ENCODE measurements around the gene SLC25A21.

Gene SLC25A21

DNA sequence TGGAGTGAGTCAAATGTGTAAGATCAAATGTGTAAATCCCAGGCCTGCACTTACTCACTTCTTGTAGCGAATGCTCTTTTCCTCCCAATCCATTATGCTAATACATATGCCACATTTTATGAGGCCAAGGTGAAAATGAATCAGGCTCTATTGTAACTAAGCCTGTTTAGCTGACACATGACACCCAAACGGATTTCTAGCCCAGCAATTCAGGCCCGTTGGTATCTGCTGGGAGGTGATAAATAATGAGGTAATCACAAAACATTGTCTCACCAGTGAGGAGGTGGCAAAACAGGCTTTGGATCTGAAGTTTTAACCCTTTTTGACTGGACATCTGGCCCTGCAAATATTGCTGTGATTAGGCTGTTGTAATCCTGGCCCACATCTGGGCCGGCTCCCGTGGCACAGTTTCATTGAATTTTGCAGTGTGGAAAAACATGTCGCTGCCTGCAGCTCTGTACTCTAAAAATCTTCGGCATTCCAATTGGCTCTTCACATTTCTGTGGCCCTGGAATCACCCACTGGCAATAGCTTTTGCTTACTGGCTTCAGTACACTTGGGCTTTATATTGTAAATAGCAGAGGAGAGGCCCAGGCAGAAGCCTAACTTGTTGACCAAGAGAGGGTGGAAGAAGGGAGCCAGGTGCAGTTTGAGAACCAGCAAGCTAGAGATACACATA is 404.7 kb downstream of the SLC25A21 start:
- DNase-seq (ENCODE audit: low spot score), result no peak
- TF ChIP-seq, protein P1, sequence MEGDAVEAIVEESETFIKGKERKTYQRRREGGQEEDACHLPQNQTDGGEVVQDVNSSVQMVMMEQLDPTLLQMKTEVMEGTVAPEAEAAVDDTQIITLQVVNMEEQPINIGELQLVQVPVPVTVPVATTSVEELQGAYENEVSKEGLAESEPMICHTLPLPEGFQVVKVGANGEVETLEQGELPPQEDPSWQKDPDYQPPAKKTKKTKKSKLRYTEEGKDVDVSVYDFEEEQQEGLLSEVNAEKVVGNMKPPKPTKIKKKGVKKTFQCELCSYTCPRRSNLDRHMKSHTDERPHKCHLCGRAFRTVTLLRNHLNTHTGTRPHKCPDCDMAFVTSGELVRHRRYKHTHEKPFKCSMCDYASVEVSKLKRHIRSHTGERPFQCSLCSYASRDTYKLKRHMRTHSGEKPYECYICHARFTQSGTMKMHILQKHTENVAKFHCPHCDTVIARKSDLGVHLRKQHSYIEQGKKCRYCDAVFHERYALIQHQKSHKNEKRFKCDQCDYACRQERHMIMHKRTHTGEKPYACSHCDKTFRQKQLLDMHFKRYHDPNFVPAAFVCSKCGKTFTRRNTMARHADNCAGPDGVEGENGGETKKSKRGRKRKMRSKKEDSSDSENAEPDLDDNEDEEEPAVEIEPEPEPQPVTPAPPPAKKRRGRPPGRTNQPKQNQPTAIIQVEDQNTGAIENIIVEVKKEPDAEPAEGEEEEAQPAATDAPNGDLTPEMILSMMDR (IDR thresholded peaks at IDR 0.05; ENCODE audit: extremely low read depth, missing control alignments), result no peak

DNA sequence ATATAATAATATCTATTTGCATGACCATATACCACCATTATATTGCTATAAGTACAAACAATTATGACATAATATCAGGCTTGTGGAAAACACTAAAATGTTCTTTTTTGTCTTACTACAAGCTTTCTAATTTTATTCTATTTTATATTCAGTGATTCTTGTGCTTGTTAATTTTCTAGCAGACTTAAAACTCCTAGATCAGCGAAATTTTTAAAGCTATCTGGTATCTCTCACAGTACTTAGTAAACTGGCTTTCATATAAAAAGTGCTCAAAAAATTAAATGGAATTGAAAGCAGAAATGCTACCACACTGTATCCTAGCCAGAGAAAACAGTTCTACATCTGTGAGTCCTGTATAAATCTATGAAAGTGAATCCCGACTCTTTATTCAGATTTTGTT is 405.4 kb downstream of the SLC25A21 start:
- no peak for DNase-seq (ENCODE audit: low spot score)
- TF ChIP-seq, protein P1 (IDR thresholded peaks at IDR 0.05; ENCODE audit: extremely low read depth, missing control alignments), result no peak

DNA sequence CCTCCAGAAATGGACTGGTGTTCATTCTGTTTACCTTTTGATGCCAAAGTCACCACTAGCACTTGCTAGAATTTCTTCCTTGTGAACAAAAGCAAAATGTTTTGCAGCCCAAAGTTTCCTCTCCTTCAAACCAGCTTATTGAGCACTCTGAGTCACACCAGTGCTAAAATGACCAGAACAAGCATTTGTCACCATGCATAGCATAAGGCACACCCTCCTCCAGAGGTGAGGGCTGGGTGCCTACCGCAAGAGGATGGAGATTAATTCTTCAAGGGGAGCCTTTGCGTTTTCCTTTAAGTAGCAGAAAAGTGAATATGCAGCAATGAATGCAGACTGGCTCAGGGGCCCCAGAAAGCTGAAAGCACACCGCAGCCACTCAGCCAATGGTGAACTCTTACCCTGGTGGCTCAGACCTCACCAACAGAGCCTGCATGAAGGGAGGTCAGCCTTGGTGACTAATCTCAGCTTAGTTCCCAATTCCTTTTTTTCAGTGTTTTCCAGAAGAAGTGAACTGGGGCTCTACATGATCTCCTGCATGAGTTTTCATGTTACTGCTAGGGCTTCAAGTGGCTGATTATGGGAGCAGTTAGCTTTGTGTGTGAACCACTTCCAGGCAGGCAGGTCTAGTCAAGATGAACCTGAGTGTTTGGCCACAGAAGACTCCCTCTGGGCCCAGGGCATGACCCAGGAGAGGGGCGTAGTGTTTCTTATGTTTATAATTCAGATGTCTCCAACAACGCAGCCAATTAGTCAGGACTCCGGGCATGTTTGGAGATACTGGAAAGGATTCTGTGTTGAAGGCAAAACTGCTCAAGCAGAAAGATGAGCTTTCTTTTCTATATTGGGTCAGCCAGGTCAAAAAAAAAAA is 414.4 kb downstream of the SLC25A21 start:
- no peak for DNase-seq (ENCODE audit: low spot score)
- TF ChIP-seq, protein P1 (IDR thresholded peaks at IDR 0.05; ENCODE audit: extremely low read depth, missing control alignments), result no peak

DNA sequence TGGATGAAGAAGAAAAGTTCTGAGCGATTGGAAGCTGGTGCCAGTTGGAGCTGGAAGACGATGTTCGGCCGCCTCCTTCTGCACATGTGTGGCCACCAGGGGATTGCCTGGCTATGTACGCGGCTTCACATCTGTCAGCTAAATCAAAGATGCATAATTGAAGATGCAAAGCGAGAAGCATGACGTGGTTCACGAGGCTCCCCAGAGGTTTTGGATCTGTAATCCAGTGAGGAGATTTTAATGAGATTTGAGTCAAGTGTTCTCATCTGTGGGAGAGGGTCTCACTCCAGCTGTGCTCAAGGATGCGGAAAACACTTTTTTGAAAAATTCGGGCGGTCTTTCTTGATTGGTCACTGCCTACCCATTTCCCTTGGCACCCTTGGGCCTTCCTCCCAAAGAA is 416.2 kb downstream of the SLC25A21 start:
- TF ChIP-seq, protein P1 (IDR thresholded peaks at IDR 0.05; ENCODE audit: extremely low read depth, missing control alignments), result no peak
- DNase-seq (ENCODE audit: low spot score), result no peak

DNA sequence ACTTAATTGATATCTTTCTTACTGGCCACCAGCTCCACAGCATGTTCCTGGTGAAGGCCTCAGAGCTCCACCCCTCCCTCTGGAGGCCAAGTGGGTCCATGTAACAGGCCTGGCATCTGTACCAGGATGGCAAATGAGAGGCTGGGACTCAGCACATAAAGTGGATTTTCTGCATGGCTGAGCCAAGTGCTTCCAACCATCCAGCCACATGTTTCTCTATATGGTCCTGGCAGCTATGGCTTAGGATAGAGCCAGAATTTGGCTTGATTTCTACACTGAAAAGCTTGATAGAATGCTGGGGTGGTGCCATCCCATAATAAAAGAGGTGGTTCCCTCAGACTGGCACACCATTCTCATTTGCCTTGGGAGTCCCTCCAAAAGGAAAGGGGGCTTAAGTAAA is 416.6 kb downstream of the SLC25A21 start:
- TF ChIP-seq, protein P1 (IDR thresholded peaks at IDR 0.05; ENCODE audit: extremely low read depth, missing control alignments), result no peak
- no peak for DNase-seq (ENCODE audit: low spot score)

DNA sequence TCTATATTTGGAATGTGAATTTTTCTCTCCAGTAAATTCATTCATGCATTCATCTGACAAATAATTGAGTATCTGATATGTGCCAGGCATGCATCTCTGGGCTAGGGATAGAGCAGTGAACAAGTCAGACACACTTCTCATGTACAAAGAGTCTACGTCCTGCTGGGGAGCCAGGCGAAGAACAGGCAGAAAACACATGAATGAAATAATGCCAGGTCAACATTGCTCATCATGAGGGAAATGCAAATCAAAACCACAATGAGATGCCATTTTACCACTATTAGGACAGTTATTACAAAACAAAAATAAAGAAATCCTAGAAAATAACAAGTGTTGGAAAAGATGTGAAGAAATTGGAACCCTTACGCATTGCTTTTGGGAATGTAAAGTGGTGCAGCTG is 420.5 kb downstream of the SLC25A21 start:
- no peak for DNase-seq (ENCODE audit: low spot score)
- TF ChIP-seq, protein P1 (IDR thresholded peaks at IDR 0.05; ENCODE audit: extremely low read depth, missing control alignments), result no peak

DNA sequence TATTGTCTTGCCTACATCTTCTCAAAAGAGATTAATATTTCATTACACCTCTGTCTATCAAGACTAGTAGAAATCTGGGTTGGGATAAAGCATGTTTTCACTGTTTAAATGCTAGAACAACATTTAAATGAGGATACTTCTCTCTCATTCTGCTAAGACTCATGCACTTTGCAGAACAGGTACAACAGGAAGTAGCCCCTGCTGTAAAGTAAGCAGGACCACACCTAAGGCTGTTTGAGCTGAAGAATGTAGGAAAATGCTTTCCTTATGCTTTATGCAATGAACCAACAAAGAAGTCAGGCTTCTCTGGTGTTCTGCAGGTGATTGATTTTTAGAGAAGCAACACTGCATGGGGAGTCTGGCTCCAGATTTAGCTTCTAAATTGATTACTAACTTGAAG is 421.3 kb downstream of the SLC25A21 start:
- TF ChIP-seq, protein P1 (IDR thresholded peaks at IDR 0.05; ENCODE audit: extremely low read depth, missing control alignments), result no peak
- no peak for DNase-seq (ENCODE audit: low spot score)

Data from GM20000 (cell line).